HEK293 (cell line): ENCODE measurements around the gene MAVS.
"Not testable (repeated sequence)": the region's sequence is repeated elsewhere in the genome, so short reads cannot be mapped to it uniquely, and the experiment has no call there.

Experiments used
- CTCF ChIA-PET: fragments of 350-600 bp; formaldehyde crosslinking; extraction: SDS; loops from one replicate; lab custom pipeline; 2021; ENCODE audit warnings: antibody characterized with exemption; lab: Yijun Ruan, JAX
- POLR2A ChIA-PET: fragments of 300-600 bp; formaldehyde crosslinking; extraction: SDS; loops from one replicate; lab custom pipeline; 2020; ENCODE audit warnings: antibody characterized with exemption, inconsistent platforms; lab: Yijun Ruan, JAX
- H3K27ac ChIP-seq: fragments of 200-500 bp; sonication (Bioruptor generic); 2 replicates; pipeline ENCODE4 v1.5.1; 2014; ENCODE audit warnings: low read depth, low read length, control low read depth, inconsistent platforms; ENCODE audit errors: extremely low read depth
- H3K36me3 ChIP-seq, 2 experiments: fragments of 200-500 bp in 1 of 2; sonication (Bioruptor generic) in 1 of 2; 1 replicate in 1 of 2; 2 replicates in 1 of 2; pipeline ENCODE4 v1.5.1; 2014 to 2017; ENCODE audit warnings: inconsistent platforms in 2 of 2, low read length in 2 of 2; ENCODE audit not compliant: control insufficient read depth in 2 of 2, insufficient read depth in 1 of 2
- H3K4me1 ChIP-seq: fragments of 200-500 bp; sonication (Bioruptor generic); 2 replicates; pipeline ENCODE4 v1.5.1; 2014; ENCODE audit warnings: mild to moderate bottlenecking, low read length, inconsistent platforms; ENCODE audit not compliant: control insufficient read depth, insufficient read depth
- H3K4me3 ChIP-seq: 2 replicates; pipeline ENCODE4 v1.5.1; 2011; ENCODE audit warnings: low read depth, mild to moderate bottlenecking, control low read depth, low read length, moderate library complexity
- H3K9me3 ChIP-seq: fragments of 200-500 bp; sonication (Bioruptor generic); 2 replicates; pipeline ENCODE4 v1.5.1; 2014; ENCODE audit warnings: low read depth, low read length, inconsistent platforms; ENCODE audit not compliant: control insufficient read depth, insufficient read depth
- HOXD13 ChIP-seq: sonication (generic); formaldehyde crosslinking; IDR thresholded peaks from 2 replicates; pipeline ENCODE4 v1.8.0; 2022; ENCODE audit warnings: missing genetic modification reagents, borderline replicate concordance
- MEIS1 ChIP-seq: sonication (generic); formaldehyde crosslinking; IDR thresholded peaks from 2 replicates; pipeline ENCODE4 v1.8.1; 2022; ENCODE audit warnings: missing genetic modification reagents, mild to moderate bottlenecking, borderline replicate concordance
- MYNN ChIP-seq: fragments of 450-650 bp; formaldehyde crosslinking; IDR thresholded peaks from 2 replicates; pipeline ENCODE4 v1.5.1; 2016; ENCODE audit warnings: missing biosample characterization, missing genetic modification characterization, borderline replicate concordance
- SCRT1 ChIP-seq: fragments of 450-650 bp; formaldehyde crosslinking; IDR thresholded peaks from 2 replicates; pipeline ENCODE4 v1.5.1; 2016; ENCODE audit warnings: missing biosample characterization, missing genetic modification characterization, borderline replicate concordance
- ZEB2 ChIP-seq: fragments of 450-650 bp; formaldehyde crosslinking; IDR thresholded peaks from 2 replicates; pipeline ENCODE4 v1.5.1; 2016; ENCODE audit warnings: missing biosample characterization, missing genetic modification characterization
- ZFHX2 ChIP-seq: fragments of 450-650 bp; formaldehyde crosslinking; conservative IDR thresholded peaks from 2 replicates; pipeline ENCODE4 v1.5.1; 2016; ENCODE audit warnings: missing biosample characterization, missing genetic modification characterization
- ZNF133 ChIP-seq: fragments of 450-650 bp; formaldehyde crosslinking; IDR thresholded peaks from 2 replicates; pipeline ENCODE4 v1.5.1; 2016; ENCODE audit warnings: missing biosample characterization, missing genetic modification characterization
- ZNF335 ChIP-seq: fragments of 450-650 bp; formaldehyde crosslinking; conservative IDR thresholded peaks from 2 replicates; pipeline ENCODE4 v1.5.1; 2016; ENCODE audit warnings: missing biosample characterization, missing genetic modification characterization
- ZNF366 ChIP-seq: fragments of 450-650 bp; formaldehyde crosslinking; conservative IDR thresholded peaks from 2 replicates; pipeline ENCODE4 v1.5.1; 2016; ENCODE audit warnings: missing biosample characterization, missing genetic modification characterization
- ZNF529 ChIP-seq: fragments of 450-650 bp; formaldehyde crosslinking; IDR thresholded peaks from 2 replicates; pipeline ENCODE4 v1.5.1; 2017; ENCODE audit warnings: missing genetic modification characterization, missing biosample characterization; ENCODE audit not compliant: insufficient replicate concordance
- ZNF701 ChIP-seq: fragments of 450-650 bp; formaldehyde crosslinking; IDR thresholded peaks from 2 replicates; pipeline ENCODE4 v1.5.1; 2016; ENCODE audit warnings: missing biosample characterization, missing genetic modification characterization
- ZNF792 ChIP-seq: fragments of 450-650 bp; formaldehyde crosslinking; IDR thresholded peaks from 2 replicates; pipeline ENCODE4 v1.5.1; 2016; ENCODE audit warnings: missing biosample characterization, missing genetic modification characterization
- ZNF830 ChIP-seq: fragments of 450-650 bp; IDR thresholded peaks from 2 replicates; pipeline ENCODE4 v1.5.0; 2018; ENCODE audit warnings: missing biosample characterization, missing genetic modification characterization, low read depth, mild to moderate bottlenecking, moderate library complexity
- ZNF837 ChIP-seq: fragments of 450-650 bp; formaldehyde crosslinking; IDR thresholded peaks from 2 replicates; pipeline ENCODE4 v1.5.1; 2016; ENCODE audit warnings: missing biosample characterization, missing genetic modification characterization
- ZSCAN23 ChIP-seq: fragments of 450-650 bp; formaldehyde crosslinking; IDR thresholded peaks from 2 replicates; pipeline ENCODE4 v1.5.1; 2016; ENCODE audit warnings: missing biosample characterization, missing genetic modification characterization
- TF ChIP-seq, protein P1 (sequence below): IDR thresholded peaks from 2 replicates; pipeline ENCODE4 v1.6.1; 2011; ENCODE audit warnings: mild to moderate bottlenecking, low read depth, low read length, borderline replicate concordance

MAVS gene

DNA sequence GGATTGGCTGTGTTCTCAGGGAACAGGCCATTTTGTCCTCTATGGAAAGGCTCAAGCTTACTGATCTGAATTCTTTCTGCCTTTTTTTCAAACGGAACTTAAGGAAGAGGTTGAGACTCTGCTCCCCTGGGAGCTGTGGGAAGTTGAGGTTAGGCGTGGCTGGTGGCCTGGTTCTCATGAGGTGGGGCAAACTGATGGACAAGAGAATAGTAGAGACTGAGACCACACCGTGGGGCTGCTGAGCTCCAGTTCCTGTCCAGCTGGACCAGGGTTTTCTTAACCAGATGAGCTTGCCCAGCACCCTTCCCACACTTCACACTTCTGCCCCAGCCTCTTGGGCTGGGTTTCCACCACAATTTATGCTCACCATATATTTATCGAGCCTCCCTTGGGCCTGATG, 20.2 kb upstream of the MAVS start:
- Histone ChIP-seq H3K4me3 (no peak overlapping the region), H3K27ac (no peak overlapping the region), H3K36me3 (peaks cover 9 to 64% of the 10 kb centered on the region in 2 experiments), H3K9me3 (no peaks in the 10 kb centered on the region), H3K4me1 (peaks cover 2% of the 10 kb centered on the region; the same call in 1 of the 2 replicates)
- ChIA-PET CTCF (interaction anchor here (0.6 to 1.4 kb wide), 3 partner anchors 29 to 139 kb away, joined by 3 to 4 read pairs (median 3); partner anchors contain the start of gene CENPB), POLR2A (interaction anchor here (0.6 to 0.9 kb wide), 3 partner anchors 26 to 33 kb away, joined by 3 to 4 read pairs (median 3); no protein-coding TSS in a partner anchor)
- no peak for TF ChIP-seq SCRT1 (tag by site-specific recombination)
- no peak for TF ChIP-seq ZEB2 (tag by site-specific recombination)
- no peak for TF ChIP-seq HOXD13 (CRISPR knock-in tag)
- no peak for TF ChIP-seq ZFHX2

DNA sequence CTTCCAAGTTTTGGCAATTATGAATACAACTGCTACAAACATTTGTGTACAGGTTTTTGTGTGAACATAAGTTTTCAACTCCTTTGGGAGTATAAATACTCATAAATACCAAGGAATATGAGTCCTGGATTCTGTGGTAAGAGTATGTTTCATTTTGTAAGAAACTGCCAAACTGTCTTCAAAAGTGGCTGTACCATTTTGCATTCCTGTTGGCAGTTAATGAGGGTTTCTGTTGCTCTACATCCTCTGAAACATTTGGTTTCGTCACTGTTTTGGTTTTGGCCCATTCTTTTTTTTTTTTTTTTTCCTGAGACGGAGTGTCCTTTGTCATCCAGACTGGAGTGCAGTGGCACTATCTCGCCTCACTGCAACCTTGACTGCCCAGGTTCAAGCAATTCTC, 17.8 kb upstream of the MAVS start:
- TF ChIP-seq ZNF837 (tag by site-specific recombination) (no peak), ZNF701 (tag by site-specific recombination) (no peak), MYNN (tag by site-specific recombination) (no peak), SCRT1 (tag by site-specific recombination) (no peak), MEIS1 (CRISPR knock-in tag) (no peak), ZNF529 (tag by site-specific recombination) (no peak), ZNF366 (tag by site-specific recombination) (no peak), ZNF830 (tag by site-specific recombination) (no peak), ZNF335 (tag by site-specific recombination) (no peak)
- TF ChIP-seq, protein P1, sequence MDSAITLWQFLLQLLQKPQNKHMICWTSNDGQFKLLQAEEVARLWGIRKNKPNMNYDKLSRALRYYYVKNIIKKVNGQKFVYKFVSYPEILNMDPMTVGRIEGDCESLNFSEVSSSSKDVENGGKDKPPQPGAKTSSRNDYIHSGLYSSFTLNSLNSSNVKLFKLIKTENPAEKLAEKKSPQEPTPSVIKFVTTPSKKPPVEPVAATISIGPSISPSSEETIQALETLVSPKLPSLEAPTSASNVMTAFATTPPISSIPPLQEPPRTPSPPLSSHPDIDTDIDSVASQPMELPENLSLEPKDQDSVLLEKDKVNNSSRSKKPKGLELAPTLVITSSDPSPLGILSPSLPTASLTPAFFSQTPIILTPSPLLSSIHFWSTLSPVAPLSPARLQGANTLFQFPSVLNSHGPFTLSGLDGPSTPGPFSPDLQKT: no peak
- TF ChIP-seq, all 188 proteins: peak for 0
- H3K9me3 ChIP-seq: no peaks in the 10 kb centered on the region
- H3K36me3 ChIP-seq: peaks cover 5 to 43% of the 10 kb centered on the region in 2 experiments; a peak in 2 of 3 replicates
- no peak overlapping the region for H3K4me3 ChIP-seq
- ChIA-PET CTCF (interaction anchor here (0.6 to 2.8 kb wide), 2 partner anchors 8 to 753 kb away, joined by 5 to 10 read pairs; partner anchors contain the start of gene AP5S1), POLR2A (interaction anchor here (1.2 kb wide), 1 partner anchor 8 kb away, joined by 5 read pairs; the partner anchor contains the start of gene AP5S1)
- no peak overlapping the region for H3K27ac ChIP-seq
- H3K4me1 ChIP-seq: no peaks in the 10 kb centered on the region

DNA sequence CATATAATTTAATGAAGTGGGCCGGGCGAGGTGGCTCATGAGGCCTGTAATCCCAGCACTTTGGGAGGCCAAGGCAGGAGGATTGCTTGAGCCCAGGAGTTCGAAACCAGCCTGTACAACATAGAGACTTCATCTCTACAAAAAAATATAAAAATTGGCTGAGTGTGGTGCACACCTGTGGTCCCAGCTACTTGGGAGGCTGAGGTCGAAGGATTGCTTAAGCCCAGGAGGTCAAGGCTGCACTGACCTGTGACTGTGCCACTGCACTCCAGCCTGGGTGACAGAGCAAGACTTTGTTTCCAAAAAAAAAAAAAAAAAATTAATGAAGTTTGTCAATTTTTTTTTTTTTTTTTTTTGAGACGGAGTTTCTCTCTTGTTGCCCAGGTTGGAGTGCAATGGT, 16.7 kb upstream of the MAVS start:
- ChIA-PET POLR2A (interaction anchor here (1.2 kb wide), 1 partner anchor 9 kb away, joined by 5 read pairs; the partner anchor contains the start of gene AP5S1), CTCF (interaction anchor here (1.5 to 2.8 kb wide), 2 partner anchors 9 to 12 kb away, joined by 6 to 10 read pairs; partner anchors contain the start of gene AP5S1)
- H3K4me3 ChIP-seq: not testable (repeated sequence)

DNA sequence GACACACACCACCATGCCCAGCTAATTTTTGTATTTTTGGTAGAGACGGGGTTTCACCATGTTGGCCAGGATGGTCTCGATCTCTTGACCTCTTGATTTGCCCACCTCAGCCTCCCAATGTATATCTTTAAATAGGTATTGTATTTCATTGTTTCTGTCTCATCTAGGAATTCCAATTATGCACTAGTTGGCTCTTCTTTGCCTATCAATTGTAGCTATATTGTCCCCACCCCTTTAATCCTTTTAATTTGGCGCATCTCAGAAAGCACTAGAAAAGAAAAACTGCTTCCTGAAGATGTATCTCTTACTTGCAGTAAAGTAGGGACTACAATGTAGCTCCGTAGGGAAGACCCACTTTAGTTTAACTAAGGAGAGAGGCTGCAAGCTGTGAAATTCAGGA, 10.5 kb upstream of the MAVS start:
- Histone ChIP-seq H3K27ac (no peak overlapping the region), H3K9me3 (no peaks in the 10 kb centered on the region), H3K4me3 (no peak overlapping the region)
- TF ChIP-seq ZSCAN23 (no peak), ZNF133 (peak; percentile 97), ZNF792 (tag by site-specific recombination) (no peak)
- TF ChIP-seq, all 188 proteins: peak for 1
- ChIA-PET POLR2A (no interaction called here), CTCF (interaction anchor here (1.2 to 1.8 kb wide), 3 partner anchors 16 to 236 kb away, joined by 3 to 8 read pairs (median 8); partner anchors contain the start of gene AP5S1)
- Histone ChIP-seq H3K36me3 (no peaks in the 10 kb centered on the region; a peak in 1 of 3 replicates), H3K4me1 (no peaks in the 10 kb centered on the region)

More for the DNA sequence above, 16.7 kb upstream of the MAVS start:
- not testable (repeated sequence) for H3K9me3 ChIP-seq, H3K4me1 ChIP-seq, H3K27ac ChIP-seq
- peaks cover 0 to 32% of the 10 kb centered on the region in 2 experiments; a peak in 2 of 3 replicates for H3K36me3 ChIP-seq
